NCI-H748 treated with DMSO at 0.1 percent for 48 hours (cell line): Measurements from ENCODE around the gene MPHOSPH8.

ENCODE experiments used
- DNase-seq: peaks from one replicate; lab custom pipeline; 2025; lab: John Stamatoyannopoulos, UW

Gene MPHOSPH8

GRCh38 chr13:19633479-19634255 is at the start of gene MPHOSPH8:
TSS of gene MPHOSPH8 (plus strand) at chr13:19633659. CDS start at chr13:19633749, 90 bp downstream.
- peak; percentile 98 for DNase-seq

GRCh38 chr13:19586904-19587634 is 46.4 kb upstream of the MPHOSPH8 start:
- no peak for DNase-seq

GRCh38 chr13:19587635-19588300 is 45.7 kb upstream of the MPHOSPH8 start:
- peak; percentile 48 for DNase-seq

- DNase-seq = no peak
These were observed 44.1 kb upstream of the MPHOSPH8 start for GRCh38 chr13:19589312-19589711.

- no peak for DNase-seq
These were observed 43.0 kb upstream of the MPHOSPH8 start for GRCh38 chr13:19590423-19590822.

GRCh38 chr13:19591864-19592263 is 41.6 kb upstream of the MPHOSPH8 start:
- no peak for DNase-seq

GRCh38 chr13:19592657-19593180 is 40.7 kb upstream of the MPHOSPH8 start:
- DNase-seq = no peak

GRCh38 chr13:19596086-19596485 is 37.4 kb upstream of the MPHOSPH8 start:
- DNase-seq = no peak

- no peak for DNase-seq
These were observed 36.5 kb upstream of the MPHOSPH8 start for GRCh38 chr13:19596960-19597361.

- no peak for DNase-seq
These were observed 35.9 kb upstream of the MPHOSPH8 start for GRCh38 chr13:19597523-19597922.

GRCh38 chr13:19601749-19602725 is 31.4 kb upstream of the MPHOSPH8 start:
- DNase-seq = peak; percentile 40

GRCh38 chr13:19604306-19604705 is 29.2 kb upstream of the MPHOSPH8 start:
- DNase-seq = no peak

GRCh38 chr13:19605161-19605955 is 28.1 kb upstream of the MPHOSPH8 start:
- DNase-seq = no peak

- no peak for DNase-seq
These were observed 27.3 kb upstream of the MPHOSPH8 start for GRCh38 chr13:19606152-19606551.

GRCh38 chr13:19606737-19607136 is 26.7 kb upstream of the MPHOSPH8 start:
- no peak for DNase-seq

GRCh38 chr13:19607523-19608078 is 25.9 kb upstream of the MPHOSPH8 start:
- DNase-seq = no peak

GRCh38 chr13:19618977-19619376 is 14.5 kb upstream of the MPHOSPH8 start:
- no peak for DNase-seq

GRCh38 chr13:19622193-19622592 is 11.3 kb upstream of the MPHOSPH8 start:
- DNase-seq = no peak

- no peak for DNase-seq
These were observed 9.2 kb upstream of the MPHOSPH8 start for GRCh38 chr13:19624265-19624664.

- DNase-seq = no peak
These were observed 462 bp upstream of the MPHOSPH8 start for GRCh38 chr13:19632915-19633478.
